A673 (cell line): Measurements from ENCODE around the gene FXYD2. TPM values are rescaled to one million over a fixed set of nuclear protein-coding genes. Genes with fewer than 3 reads are reported as not detected.
"Not testable (repeated sequence)": the region's sequence is repeated elsewhere in the genome, so short reads cannot be mapped to it uniquely, and the experiment has no call there.

ENCODE experiments used
- BruUV-seq: library from RNA; stranded (reverse); fragments of 400-500 nt; replicated peaks from 2 replicates; lab custom pipeline; 2021; lab: Mats Ljungman, UMichigan
- CTCF ChIA-PET: fragments of 300-600 bp; sonication (Branson Sonifier 250); formaldehyde crosslinking; loops from one replicate; lab custom pipeline; 2022; ENCODE audit warnings: antibody characterized with exemption; lab: Charles Lee
- POLR2A ChIA-PET: fragments of 300-600 bp; sonication (Branson Sonifier 250); formaldehyde crosslinking; loops from one replicate; lab custom pipeline; 2022; ENCODE audit warnings: antibody characterized with exemption; ENCODE audit not compliant: low non-redundant PET; lab: Charles Lee
- DNase-seq: peaks from one replicate; pipeline ENCODE4 v3.0.0-alpha.2; 2015; ENCODE audit warnings: low spot score
- H3K27ac ChIP-seq: fragments of 200-600 bp; sonication (generic); 2 replicates; pipeline ENCODE4 v1.5.1; 2016; ENCODE audit warnings: mixed run types, low read depth, mild to moderate bottlenecking, mixed read lengths, antibody characterized with exemption, low read length; ENCODE audit not compliant: poor library complexity, severe bottlenecking
- H3K27me3 ChIP-seq: fragments of 200-600 bp; sonication (generic); replicated peaks from 2 replicates; pipeline ENCODE4 v1.6.1; 2017; ENCODE audit warnings: mixed run types, low read depth, mild to moderate bottlenecking, mixed read lengths, antibody characterized with exemption, low read length; ENCODE audit not compliant: insufficient read depth, poor library complexity
- H3K36me3 ChIP-seq: fragments of 200-600 bp; sonication (generic); 2 replicates; pipeline ENCODE4 v1.6.1; 2016; ENCODE audit warnings: mixed run types, mild to moderate bottlenecking, mixed read lengths, antibody characterized with exemption, low read length; ENCODE audit not compliant: insufficient read depth, poor library complexity, severe bottlenecking
- H3K4me1 ChIP-seq: fragments of 200-600 bp; sonication (generic); 2 replicates; pipeline ENCODE4 v1.6.1; 2017; ENCODE audit warnings: mixed run types, mild to moderate bottlenecking, mixed read lengths, antibody characterized with exemption, low read length; ENCODE audit not compliant: insufficient read depth, poor library complexity, severe bottlenecking
- H3K4me3 ChIP-seq: fragments of 200-600 bp; sonication (generic); 2 replicates; pipeline ENCODE4 v1.5.1; 2016; ENCODE audit warnings: low read depth, mixed run types, mild to moderate bottlenecking, mixed read lengths, low read length; ENCODE audit not compliant: poor library complexity, severe bottlenecking
- H3K9me3 ChIP-seq: fragments of 200-600 bp; sonication (generic); 2 replicates; pipeline ENCODE4 v1.6.1; 2016; ENCODE audit warnings: mixed run types, low read depth, mild to moderate bottlenecking, mixed read lengths, antibody characterized with exemption, low read length; ENCODE audit not compliant: poor library complexity, severe bottlenecking
- CTCF ChIP-seq: fragments of 300-800, 200-600 bp; sonication (generic); conservative IDR thresholded peaks from 2 replicates; pipeline ENCODE4 v1.5.1; 2017; ENCODE audit warnings: low read depth, mild to moderate bottlenecking, antibody characterized with exemption, low read length, moderate library complexity, mixed read lengths
- EZH2 ChIP-seq: fragments of 200-600 bp; sonication (generic); IDR thresholded peaks from 2 replicates; pipeline ENCODE4 v1.6.1; 2017; ENCODE audit warnings: borderline replicate concordance, low read depth, mild to moderate bottlenecking, mixed read lengths, antibody characterized with exemption, low read length; ENCODE audit not compliant: poor library complexity, severe bottlenecking
- intact Hi-C: fragments of 100-400 bp; cut with micrococcal nuclease; formaldehyde crosslinking; loops from one replicate; pipeline ENCODE4 v1.10.0; 2022; ENCODE audit not compliant: unreplicated experiment
- total RNA-seq: library from RNA; stranded (reverse); gene quantifications from 2 replicates; pipeline ENCODE4 v1.2.3, GENCODE V29; 2021

FXYD2 gene
- total RNA-seq, 1 experiment from 2014 or later, result not detected

- no peaks in the 10 kb centered on the region for H3K27me3 ChIP-seq
- CTCF ChIA-PET, result no interaction called here
- no peak overlapping the region for H3K4me3 ChIP-seq
- H3K36me3 ChIP-seq, result no peaks in the 10 kb centered on the region
- no peaks in the 10 kb centered on the region for H3K9me3 ChIP-seq
- no peak for DNase-seq
- H3K4me1 ChIP-seq, result no peaks in the 10 kb centered on the region
- no peak overlapping the region for H3K27ac ChIP-seq
- TF ChIP-seq CTCF (no peak), EZH2 (no peak)
- BruUV-seq, result no TSS peak
- POLR2A ChIA-PET, result no interaction called here
- intact Hi-C loops, result no loop called here
These were observed 43.5 kb upstream of the FXYD2 start for GRCh38 chr11:117868088-117868487.

GRCh38 chr11:117866526-117866925 lies 42.0 kb upstream of the FXYD2 start:
- Histone ChIP-seq H3K27ac (no peak overlapping the region), H3K4me3 (no peak overlapping the region), H3K4me1 (peaks cover 5% of the 10 kb centered on the region), H3K27me3 (no peaks in the 10 kb centered on the region), H3K36me3 (no peaks in the 10 kb centered on the region), H3K9me3 (no peaks in the 10 kb centered on the region)
- POLR2A ChIA-PET, result no interaction called here
- TF ChIP-seq CTCF (no peak), EZH2 (no peak)
- BruUV-seq, result no TSS peak
- CTCF ChIA-PET, result no interaction called here
- no peak for DNase-seq
- intact Hi-C loops, result no loop called here

GRCh38 chr11:117865546-117865945 lies 41.0 kb upstream of the FXYD2 start:
- H3K27me3 ChIP-seq, POLR2A ChIA-PET, H3K4me3 ChIP-seq, H3K4me1 ChIP-seq, H3K9me3 ChIP-seq, CTCF ChIA-PET, H3K27ac ChIP-seq, DNase-seq, H3K36me3 ChIP-seq, BruUV-seq, intact Hi-C loops: not testable (repeated sequence)

GRCh38 chr11:117863383-117863782 lies 38.8 kb upstream of the FXYD2 start:
- H3K4me1 ChIP-seq, result peaks cover 8% of the 10 kb centered on the region
- no peak overlapping the region for H3K4me3 ChIP-seq
- no TSS peak for BruUV-seq
- TF ChIP-seq CTCF (no peak), EZH2 (no peak)
- intact Hi-C loops, result no loop called here
- no peaks in the 10 kb centered on the region for H3K9me3 ChIP-seq
- no peaks in the 10 kb centered on the region for H3K36me3 ChIP-seq
- ChIA-PET CTCF (no interaction called here), POLR2A (no interaction called here)
- no peak for DNase-seq
- H3K27me3 ChIP-seq, result no peaks in the 10 kb centered on the region
- H3K27ac ChIP-seq, result no peak overlapping the region
